Prostate gland (tissue), 2 donors: ENCODE measurements around the gene PLK5.

Source experiments
- POLR2A ChIP-seq: fragments of 450-650 bp; IDR thresholded peaks from one replicate; pipeline ENCODE4 v1.6.1; 2016; ENCODE audit warnings: antibody characterized with exemption, mild to moderate bottlenecking
- POLR2AphosphoS5 ChIP-seq: sonication (generic); formaldehyde crosslinking; IDR thresholded peaks from one replicate; pipeline ENCODE4 v1.6.1; 2017; ENCODE audit warnings: antibody characterized with exemption
- TF ChIP-seq, protein P1 (sequence below), 4 experiments: fragments of 200-600 bp in 2 of 4; fragments of 450-650 bp in 2 of 4; sonication (generic) in 2 of 4; IDR thresholded peaks; 1 replicate in 3 of 4; 2 replicates in 1 of 4; pipeline ENCODE4 v1.5.1; 2016 to 2019; ENCODE audit warnings: antibody characterized with exemption in 4 of 4, mild to moderate bottlenecking in 2 of 4, moderate library complexity in 2 of 4

DNA sequence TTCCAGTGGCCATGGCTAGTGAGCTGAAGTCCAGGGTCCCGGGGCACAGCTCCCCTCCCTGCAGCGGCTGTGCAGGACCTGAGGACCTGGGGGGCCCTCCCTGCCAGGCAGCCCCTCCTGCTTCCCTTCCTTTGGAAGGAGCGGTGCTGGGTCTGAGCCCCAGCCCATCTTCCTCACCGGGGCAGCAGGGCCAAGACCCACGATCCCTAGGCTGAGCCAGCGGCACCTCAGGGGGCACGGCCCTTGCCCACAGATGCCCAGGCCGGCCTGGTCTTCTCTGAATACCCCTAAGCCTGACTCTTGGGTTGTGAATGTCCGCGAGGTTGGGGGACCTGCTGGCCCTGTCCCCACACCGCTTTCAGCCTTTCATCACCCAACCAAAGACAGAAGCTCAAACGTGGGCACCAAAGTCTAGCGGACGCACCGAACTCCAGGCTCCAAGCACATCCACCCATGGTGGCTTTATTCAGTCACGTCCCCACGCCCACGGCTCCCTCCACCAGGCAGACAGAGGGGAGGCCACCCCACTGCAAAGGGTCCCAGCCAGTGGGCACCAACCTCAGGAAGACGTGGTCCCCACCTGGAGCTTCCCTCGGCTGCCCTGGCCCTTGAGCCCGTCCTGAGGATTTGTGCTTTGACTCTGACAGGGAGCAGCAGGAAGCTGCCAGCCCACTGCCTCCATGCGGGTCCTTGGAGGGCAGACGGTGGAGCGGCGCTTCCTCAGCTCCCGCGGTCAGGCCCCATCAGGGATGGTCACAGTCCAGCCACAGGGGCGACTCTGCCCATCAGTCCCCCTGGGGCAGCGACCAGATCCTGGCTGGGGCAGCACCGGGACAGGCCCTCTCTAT is 52.6 kb downstream of the PLK5 start:
- TF ChIP-seq, protein P1, sequence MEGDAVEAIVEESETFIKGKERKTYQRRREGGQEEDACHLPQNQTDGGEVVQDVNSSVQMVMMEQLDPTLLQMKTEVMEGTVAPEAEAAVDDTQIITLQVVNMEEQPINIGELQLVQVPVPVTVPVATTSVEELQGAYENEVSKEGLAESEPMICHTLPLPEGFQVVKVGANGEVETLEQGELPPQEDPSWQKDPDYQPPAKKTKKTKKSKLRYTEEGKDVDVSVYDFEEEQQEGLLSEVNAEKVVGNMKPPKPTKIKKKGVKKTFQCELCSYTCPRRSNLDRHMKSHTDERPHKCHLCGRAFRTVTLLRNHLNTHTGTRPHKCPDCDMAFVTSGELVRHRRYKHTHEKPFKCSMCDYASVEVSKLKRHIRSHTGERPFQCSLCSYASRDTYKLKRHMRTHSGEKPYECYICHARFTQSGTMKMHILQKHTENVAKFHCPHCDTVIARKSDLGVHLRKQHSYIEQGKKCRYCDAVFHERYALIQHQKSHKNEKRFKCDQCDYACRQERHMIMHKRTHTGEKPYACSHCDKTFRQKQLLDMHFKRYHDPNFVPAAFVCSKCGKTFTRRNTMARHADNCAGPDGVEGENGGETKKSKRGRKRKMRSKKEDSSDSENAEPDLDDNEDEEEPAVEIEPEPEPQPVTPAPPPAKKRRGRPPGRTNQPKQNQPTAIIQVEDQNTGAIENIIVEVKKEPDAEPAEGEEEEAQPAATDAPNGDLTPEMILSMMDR (IDR thresholded peaks at IDR 0.05), result no peak
- no peak for TF ChIP-seq POLR2A
- TF ChIP-seq POLR2AphosphoS5, result no peak
